GM12872 (cell line): ENCODE data around the gene RPS13.
A peak's percentile ranks its signal among the peaks of the same experiment; 100 is the strongest.

ENCODE experiments used
- CTCF ChIP-seq: IDR thresholded peaks from 3 replicates; pipeline ENCODE4 v1.5.1; 2011; ENCODE audit warnings: low read depth, mild to moderate bottlenecking, low read length, moderate library complexity; ENCODE audit not compliant: insufficient read depth

RPS13 gene

GRCh38 chr11:17077240-17077519 is 287 bp downstream of the RPS13 start:
- no peak for TF ChIP-seq CTCF

DNA sequence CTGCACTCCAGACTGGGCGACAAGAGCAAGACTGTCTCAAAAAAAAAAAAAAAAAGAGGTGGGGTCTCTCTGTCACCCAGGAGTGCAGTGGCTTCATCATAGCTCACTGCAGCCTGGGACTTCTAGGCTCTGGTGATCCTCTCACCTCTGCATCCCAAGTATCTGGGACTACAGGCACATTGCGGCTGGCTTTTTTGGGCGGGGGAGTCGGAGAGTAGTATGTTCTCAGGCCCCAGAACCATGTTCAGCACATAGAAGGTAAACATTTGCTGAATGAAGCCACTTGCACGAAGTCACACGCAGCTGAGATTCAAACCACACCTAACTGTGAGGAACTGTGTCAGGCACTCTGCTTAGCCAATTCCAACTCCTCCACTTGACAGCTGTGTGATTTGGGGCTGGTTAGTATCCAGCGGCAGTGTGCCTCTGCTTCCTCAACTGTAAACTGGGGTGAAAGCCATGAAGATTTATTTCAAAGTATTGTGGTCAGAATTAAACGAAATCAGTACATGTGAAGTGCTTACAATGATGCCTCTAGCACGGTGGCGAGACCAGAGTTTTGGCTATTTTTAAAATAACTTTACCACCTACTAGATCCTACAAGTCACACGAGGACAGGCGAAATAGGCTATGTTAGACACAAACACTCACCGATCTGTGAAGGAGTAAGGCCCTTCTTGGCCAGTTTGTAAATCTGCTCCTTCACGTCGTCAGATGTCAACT is 789 bp downstream of the RPS13 start:
- no peak for TF ChIP-seq CTCF

DNA sequence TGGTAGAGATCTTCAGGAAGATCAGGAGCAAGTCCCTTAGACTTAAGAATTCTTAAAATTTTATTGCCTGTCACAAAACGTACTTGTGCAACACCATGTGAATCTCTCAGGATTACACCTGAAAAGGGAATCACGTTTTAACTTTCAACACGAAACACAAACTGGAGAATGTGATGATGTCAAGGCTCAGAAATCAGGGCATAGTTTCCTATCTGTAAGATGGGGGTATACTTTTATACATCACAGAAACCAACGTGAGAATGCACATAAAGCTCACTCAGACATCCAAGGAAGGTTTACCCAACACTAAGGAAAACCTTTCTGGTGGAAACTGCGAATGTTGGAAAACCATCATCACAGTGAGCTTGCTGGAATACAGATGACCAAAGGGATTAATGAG is 2.0 kb downstream of the RPS13 start:
- TF ChIP-seq CTCF, result no peak

- TF ChIP-seq CTCF, result no peak
These were observed 4.0 kb downstream of the RPS13 start for GRCh38 chr11:17073370-17074027.

GRCh38 chr11:17067417-17067816 is 10.1 kb downstream of the RPS13 start:
- no peak for TF ChIP-seq CTCF

- no peak for TF ChIP-seq CTCF
These were observed 10.8 kb downstream of the RPS13 start for GRCh38 chr11:17066691-17067090.

GRCh38 chr11:17063171-17064002 is 14.1 kb downstream of the RPS13 start:
- TF ChIP-seq CTCF, result peak; percentile 86
